ENCODE results near the gene ETV6. TPM values are rescaled to one million over a fixed set of nuclear protein-coding genes. Genes with fewer than 3 reads are reported as not detected.

The ETV6 gene
- polyA plus RNA-seq, 3 donors, result 6.8 to 45.1 (median 11.7) TPM

GRCh38 chr12:11695321-11695720 is 45.8 kb downstream of the ETV6 start:
- H3K27ac ChIP-seq (ENCODE audit: low read depth in 1 of 2, low read length in 2 of 2), result peak overlapping the region in 1 of 2 donors; percentile 16
- peaks cover 0 to 11% of the 10 kb centered on the region in 2 donors for H3K36me3 ChIP-seq (replicated peaks in 1 of 2; ENCODE audit: control insufficient read depth in 1 of 2, insufficient read depth in 2 of 2, low read length in 2 of 2)
- Mint-ChIP-seq H3K36me3 (peaks cover 15 to 21% of the 10 kb centered on the region in 2 donors), H3K4me1 (peaks cover 37% of the 10 kb centered on the region), H3K27ac (peak overlapping the region in 2 of 7 donors; percentile 9 to 43), H3K4me3 (no peak overlapping the region), H3K9me3 (no peaks in the 10 kb centered on the region), H3K27me3 (ENCODE audit: low read depth in 3 of 3) (no peaks in the 10 kb centered on the region)
- H3K9me3 ChIP-seq (replicated peaks in 1 of 2; ENCODE audit: control insufficient read depth in 1 of 2, insufficient read depth in 1 of 2, low read length in 2 of 2), result no peaks in the 10 kb centered on the region
- no peaks in the 10 kb centered on the region for H3K27me3 ChIP-seq (ENCODE audit: control insufficient read depth in 2 of 2, insufficient read depth in 2 of 2, low read length in 2 of 2)
- no peak overlapping the region for H3K4me3 ChIP-seq (replicated peaks in 1 of 3; ENCODE audit: low read depth in 2 of 3, low read length in 3 of 3)
- H3K79me2 ChIP-seq (ENCODE audit: insufficient read depth, low read length), result peaks cover 99% of the 10 kb centered on the region
- H3K4me2 ChIP-seq (replicated peaks; ENCODE audit: extremely low read depth, low read length, poor library complexity, severe bottlenecking), result no peak overlapping the region
- H4K20me1 ChIP-seq (ENCODE audit: insufficient read depth, low read length), result peaks cover 97% of the 10 kb centered on the region
- intact Hi-C loops (cut with micrococcal nuclease), result no loop called here
- DNase-seq, result no peak
- H3K9ac ChIP-seq (ENCODE audit: insufficient read depth, low read length, poor library complexity, severe bottlenecking), result no peak overlapping the region
- WGBS (ENCODE audit: insufficient coverage), result no CpG with 5 or more reads among the region's 3 CpGs
- no peaks in the 10 kb centered on the region for H3K4me1 ChIP-seq (ENCODE audit: control insufficient read depth in 1 of 2, insufficient read depth in 2 of 2, low read length in 2 of 2)
- no peak for TF ChIP-seq CTCF (IDR thresholded peaks at IDR 0.05)
- no peak overlapping the region for H2AFZ ChIP-seq (ENCODE audit: insufficient read depth, low read depth, low read length, poor library complexity, severe bottlenecking)

DNA sequence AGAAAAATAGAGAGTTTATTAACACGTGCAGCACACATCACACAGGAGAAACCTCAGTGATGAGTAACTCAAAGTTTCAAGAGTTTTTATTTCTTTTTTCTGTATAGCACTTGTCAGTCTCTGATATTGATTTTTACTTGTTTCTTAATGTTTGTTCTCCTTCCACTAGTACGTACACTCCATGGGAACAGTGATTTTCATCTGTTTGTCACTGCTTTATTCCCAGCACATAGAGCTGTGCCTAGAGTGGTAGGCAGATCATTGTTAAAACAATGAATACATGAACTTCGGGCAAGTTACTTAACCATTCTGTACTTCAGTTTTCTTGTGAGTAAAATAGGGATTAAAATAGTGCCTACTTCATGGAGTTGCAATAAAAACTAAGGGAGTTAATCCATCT is 46.6 kb downstream of the ETV6 start:
- Mint-ChIP-seq H3K27me3 (ENCODE audit: low read depth in 3 of 3) (no peaks in the 10 kb centered on the region), H3K27ac (peak overlapping the region in 1 of 7 donors; percentile 62), H3K4me3 (no peak overlapping the region), H3K36me3 (peaks cover 13 to 18% of the 10 kb centered on the region in 2 donors), H3K9me3 (no peaks in the 10 kb centered on the region), H3K4me1 (peaks cover 39% of the 10 kb centered on the region)
- Histone ChIP-seq H3K27me3 (ENCODE audit: control insufficient read depth in 2 of 2, insufficient read depth in 2 of 2, low read length in 2 of 2) (no peaks in the 10 kb centered on the region), H3K36me3 (replicated peaks in 1 of 2; ENCODE audit: control insufficient read depth in 1 of 2, insufficient read depth in 2 of 2, low read length in 2 of 2) (peaks cover 0 to 11% of the 10 kb centered on the region in 2 donors), H2AFZ (ENCODE audit: insufficient read depth, low read depth, low read length, poor library complexity, severe bottlenecking) (no peak overlapping the region), H4K20me1 (ENCODE audit: insufficient read depth, low read length) (peaks cover 99% of the 10 kb centered on the region), H3K4me1 (ENCODE audit: control insufficient read depth in 1 of 2, insufficient read depth in 2 of 2, low read length in 2 of 2) (no peaks in the 10 kb centered on the region), H3K4me2 (replicated peaks; ENCODE audit: extremely low read depth, low read length, poor library complexity, severe bottlenecking) (no peak overlapping the region), H3K27ac (ENCODE audit: low read depth in 1 of 2, low read length in 2 of 2) (peak overlapping the region in 1 of 2 donors; percentile 16), H3K9ac (ENCODE audit: insufficient read depth, low read length, poor library complexity, severe bottlenecking) (no peak overlapping the region), H3K9me3 (replicated peaks in 1 of 2; ENCODE audit: control insufficient read depth in 1 of 2, insufficient read depth in 1 of 2, low read length in 2 of 2) (no peaks in the 10 kb centered on the region), H3K4me3 (replicated peaks in 1 of 3; ENCODE audit: low read depth in 2 of 3, low read length in 3 of 3) (no peak overlapping the region), H3K79me2 (ENCODE audit: insufficient read depth, low read length) (peaks cover 100% of the 10 kb centered on the region)
- no peak for TF ChIP-seq CTCF (IDR thresholded peaks at IDR 0.05)
- no peak for DNase-seq
- intact Hi-C loops (cut with micrococcal nuclease), result no loop called here
- no CpG with 5 or more reads among the region's 3 CpGs for WGBS (ENCODE audit: insufficient coverage)

Data from CD14-positive monocyte (primary cell).